Suprapubic skin (tissue), 3 donors: Measurements from ENCODE around the gene TEX48.

ENCODE experiments used
- CTCF ChIP-seq, 2 donors: fragments of 200-600 bp in 1 of 2; fragments of 450-650 bp in 1 of 2; sonication (generic) in 1 of 2; IDR thresholded peaks; one replicate each; pipeline ENCODE4 v1.5.1; 2016 to 2019; ENCODE audit warnings: antibody characterized with exemption in 2 of 2, mild to moderate bottlenecking in 1 of 2, moderate library complexity in 1 of 2
- EP300 ChIP-seq: sonication (generic); formaldehyde crosslinking; IDR thresholded peaks from one replicate; pipeline ENCODE4 v1.6.1; 2017; ENCODE audit warnings: antibody characterized with exemption

- no peak for TF ChIP-seq CTCF (IDR thresholded peaks at IDR 0.05)
- no peak for TF ChIP-seq EP300
These were observed 4.0 kb upstream of the TEX48 start for GRCh38 chr9:114685951-114686350.
